ENCODE data around the gene RELCH.
A peak's percentile ranks its signal among the peaks of the same experiment; 100 is the strongest.

RELCH gene

DNA sequence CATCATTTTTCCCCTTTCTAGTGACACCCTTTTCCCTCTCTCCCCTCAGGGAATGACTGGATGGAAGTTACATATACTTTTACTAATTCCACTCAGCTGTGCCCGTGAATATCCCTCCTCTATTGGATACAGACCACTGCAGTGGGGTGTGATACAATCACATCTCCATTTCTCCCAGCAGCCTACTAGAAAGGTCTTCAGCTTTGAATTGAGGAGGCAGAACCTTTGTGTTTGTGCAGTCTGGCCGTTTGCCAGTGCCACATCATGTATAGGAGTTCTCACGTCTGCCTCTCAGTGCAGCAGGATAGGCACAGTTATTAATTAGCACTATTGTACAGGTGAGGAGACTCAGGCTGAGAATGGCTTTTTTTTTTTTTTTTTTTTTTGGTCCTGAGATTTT lies 154.4 kb downstream of the RELCH start:
- Histone ChIP-seq H3K4me3 (ENCODE audit: low read depth, low read length) (no peak overlapping the region), H3K27ac (ENCODE audit: low read depth, low read length) (no peak overlapping the region), H3K4me1 (ENCODE audit: control insufficient read depth, insufficient read depth, low read length) (peaks cover 49% of the 10 kb centered on the region), H3K27me3 (ENCODE audit: control insufficient read depth, insufficient read depth, low read length) (no peaks in the 10 kb centered on the region), H3K36me3 (ENCODE audit: control insufficient read depth, insufficient read depth, low read length) (no peaks in the 10 kb centered on the region), H3K9me3 (ENCODE audit: control insufficient read depth, insufficient read depth, low read length) (no peaks in the 10 kb centered on the region), H3K9ac (ENCODE audit: low read depth, low read length) (no peak overlapping the region)

DNA sequence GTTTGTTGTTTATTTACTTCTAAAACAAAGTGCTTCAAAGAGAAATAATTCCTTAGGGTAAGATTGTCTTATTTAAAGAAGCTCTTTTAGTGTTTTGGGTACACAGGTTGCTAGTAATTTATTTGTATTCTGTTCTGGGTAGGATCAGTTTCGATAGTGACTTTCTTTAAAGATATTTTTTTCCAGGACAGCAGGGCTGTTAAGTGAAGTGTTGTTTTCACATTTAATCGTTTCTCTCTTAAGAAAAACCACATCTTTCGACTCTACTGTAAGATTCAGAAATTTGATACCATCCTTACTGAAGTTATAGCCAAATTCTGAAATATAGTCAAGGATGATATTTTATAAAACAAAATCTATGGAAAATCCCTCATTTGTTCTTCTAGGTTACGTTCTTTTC lies 155.8 kb downstream of the RELCH start:
- Histone ChIP-seq H3K4me3 (ENCODE audit: low read depth, low read length) (no peak overlapping the region), H3K27ac (ENCODE audit: low read depth, low read length) (no peak overlapping the region), H3K9me3 (ENCODE audit: control insufficient read depth, insufficient read depth, low read length) (no peaks in the 10 kb centered on the region), H3K4me1 (ENCODE audit: control insufficient read depth, insufficient read depth, low read length) (peaks cover 48% of the 10 kb centered on the region), H3K27me3 (ENCODE audit: control insufficient read depth, insufficient read depth, low read length) (no peaks in the 10 kb centered on the region), H3K36me3 (ENCODE audit: control insufficient read depth, insufficient read depth, low read length) (no peaks in the 10 kb centered on the region), H3K9ac (ENCODE audit: low read depth, low read length) (no peak overlapping the region)

DNA sequence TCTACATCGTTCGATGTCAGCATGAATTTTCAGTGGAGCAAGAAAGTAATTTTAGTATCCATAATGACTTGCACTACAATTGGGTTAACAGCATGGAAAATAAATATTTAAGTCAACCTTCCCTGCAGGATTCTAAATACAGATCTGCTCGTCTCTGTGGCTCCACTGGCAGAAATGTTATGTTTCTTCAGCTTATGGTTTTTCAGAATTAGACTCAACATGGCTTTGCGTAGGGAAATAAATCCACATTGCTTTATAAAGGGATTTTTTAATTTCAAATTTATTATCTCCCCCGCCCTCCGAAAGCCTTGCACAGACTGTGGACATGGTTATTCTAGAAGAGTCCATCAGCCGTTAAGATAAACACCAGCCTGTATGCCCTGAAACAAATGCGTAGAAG lies 156.3 kb downstream of the RELCH start:
- H3K36me3 ChIP-seq (ENCODE audit: control insufficient read depth, insufficient read depth, low read length) = no peaks in the 10 kb centered on the region
- no peak overlapping the region for H3K27ac ChIP-seq (ENCODE audit: low read depth, low read length)
- no peaks in the 10 kb centered on the region for H3K9me3 ChIP-seq (ENCODE audit: control insufficient read depth, insufficient read depth, low read length)
- H3K4me1 ChIP-seq (ENCODE audit: control insufficient read depth, insufficient read depth, low read length) = peaks cover 44% of the 10 kb centered on the region
- no peaks in the 10 kb centered on the region for H3K27me3 ChIP-seq (ENCODE audit: control insufficient read depth, insufficient read depth, low read length)
- H3K4me3 ChIP-seq (ENCODE audit: low read depth, low read length) = no peak overlapping the region
- H3K9ac ChIP-seq (ENCODE audit: low read depth, low read length) = no peak overlapping the region

DNA sequence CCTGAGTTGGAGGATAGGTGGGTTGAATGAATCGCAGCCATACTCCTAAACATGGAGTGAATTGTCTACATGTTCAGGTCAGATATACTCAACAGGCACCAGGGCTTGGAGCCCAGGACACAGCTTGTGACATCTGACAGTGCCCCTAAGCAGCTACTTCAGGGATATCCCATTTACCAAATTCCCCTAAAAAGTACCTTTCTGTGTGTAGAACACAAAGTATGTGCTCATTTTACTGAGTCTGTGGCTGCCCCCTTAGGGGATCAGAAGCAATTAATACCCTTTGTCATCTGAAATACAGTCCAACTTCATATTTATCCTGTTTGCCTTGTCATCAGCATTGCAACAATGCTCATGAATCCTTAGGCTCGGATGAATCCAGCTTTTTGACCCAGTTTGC lies 158.9 kb downstream of the RELCH start:
- Histone ChIP-seq H3K4me1 (ENCODE audit: control insufficient read depth, insufficient read depth, low read length) (peaks cover 27% of the 10 kb centered on the region), H3K36me3 (ENCODE audit: control insufficient read depth, insufficient read depth, low read length) (no peaks in the 10 kb centered on the region), H3K4me3 (ENCODE audit: low read depth, low read length) (no peak overlapping the region), H3K9ac (ENCODE audit: low read depth, low read length) (no peak overlapping the region), H3K27ac (ENCODE audit: low read depth, low read length) (peak overlapping the region; percentile 56), H3K27me3 (ENCODE audit: control insufficient read depth, insufficient read depth, low read length) (no peaks in the 10 kb centered on the region), H3K9me3 (ENCODE audit: control insufficient read depth, insufficient read depth, low read length) (no peaks in the 10 kb centered on the region)

DNA sequence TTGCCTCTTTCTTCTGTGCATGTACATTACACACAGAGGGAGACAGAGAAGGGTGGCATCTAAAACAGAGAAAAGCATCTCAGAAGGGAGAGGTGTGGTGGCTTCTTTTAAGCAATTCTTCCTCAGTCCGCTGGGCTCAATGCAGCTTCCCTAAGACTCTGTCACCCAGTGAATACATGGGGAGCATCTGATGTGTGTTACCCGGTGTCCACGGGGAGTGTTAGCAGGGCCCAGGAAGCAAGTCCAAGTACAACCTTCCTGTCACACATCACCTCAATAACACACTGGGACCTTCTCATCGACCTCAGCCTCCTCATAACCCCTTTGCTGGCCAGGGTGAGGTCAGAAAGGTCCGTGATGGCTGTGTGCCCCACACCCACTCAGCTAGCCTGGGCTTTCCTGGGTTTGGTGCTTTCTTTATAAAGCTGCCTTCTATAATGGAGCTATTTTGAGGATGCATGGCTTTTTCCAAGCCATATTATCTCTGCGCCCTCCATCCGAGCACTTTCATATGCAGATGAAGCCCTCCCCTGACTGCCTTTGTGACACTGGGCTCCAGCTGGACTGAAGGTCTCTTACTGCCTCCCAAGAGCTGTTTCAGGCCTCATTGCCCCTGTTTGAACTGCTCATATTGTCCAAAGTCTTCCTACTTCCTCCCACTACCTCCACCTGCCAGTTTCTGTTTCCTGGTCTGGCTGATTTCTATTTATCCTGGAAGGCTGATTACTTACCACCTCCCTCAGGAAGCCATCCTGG lies 159.5 kb downstream of the RELCH start:
- H3K27me3 ChIP-seq (ENCODE audit: control insufficient read depth, insufficient read depth, low read length) = no peaks in the 10 kb centered on the region
- H3K27ac ChIP-seq (ENCODE audit: low read depth, low read length) = peak overlapping the region; percentile 56
- peaks cover 4% of the 10 kb centered on the region; the same call in 1 of the 2 replicates for H3K36me3 ChIP-seq (ENCODE audit: control insufficient read depth, insufficient read depth, low read length)
- no peaks in the 10 kb centered on the region for H3K9me3 ChIP-seq (ENCODE audit: control insufficient read depth, insufficient read depth, low read length)
- H3K4me3 ChIP-seq (ENCODE audit: low read depth, low read length) = no peak overlapping the region
- no peak overlapping the region for H3K9ac ChIP-seq (ENCODE audit: low read depth, low read length)
- peaks cover 27% of the 10 kb centered on the region for H3K4me1 ChIP-seq (ENCODE audit: control insufficient read depth, insufficient read depth, low read length)

DNA sequence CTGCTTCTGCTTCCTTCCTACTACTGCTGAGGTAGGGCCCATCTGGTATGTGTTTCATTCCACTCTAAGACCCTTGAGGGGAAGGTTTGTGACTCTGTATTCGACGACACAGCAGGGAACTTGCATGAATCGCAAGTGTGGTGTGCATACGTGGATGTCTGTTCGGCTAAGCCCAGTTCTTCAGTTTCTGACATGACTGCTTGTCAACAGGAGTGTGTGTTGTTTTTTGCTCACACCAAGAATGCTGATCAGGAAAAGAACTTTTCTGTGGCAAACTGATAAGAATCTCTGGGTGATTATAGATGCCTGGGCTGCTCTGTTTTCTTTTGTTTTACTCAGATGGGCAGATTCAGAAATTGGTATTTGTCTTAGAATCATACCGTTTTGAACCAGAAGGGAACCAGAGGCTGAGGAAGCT lies 160.0 kb downstream of the RELCH start:
- peaks cover 27% of the 10 kb centered on the region for H3K4me1 ChIP-seq (ENCODE audit: control insufficient read depth, insufficient read depth, low read length)
- peak overlapping the region; percentile 56 for H3K27ac ChIP-seq (ENCODE audit: low read depth, low read length)
- H3K9ac ChIP-seq (ENCODE audit: low read depth, low read length) = no peak overlapping the region
- no peak overlapping the region for H3K4me3 ChIP-seq (ENCODE audit: low read depth, low read length)
- no peaks in the 10 kb centered on the region for H3K27me3 ChIP-seq (ENCODE audit: control insufficient read depth, insufficient read depth, low read length)
- no peaks in the 10 kb centered on the region for H3K9me3 ChIP-seq (ENCODE audit: control insufficient read depth, insufficient read depth, low read length)
- H3K36me3 ChIP-seq (ENCODE audit: control insufficient read depth, insufficient read depth, low read length) = peaks cover 6% of the 10 kb centered on the region; the same call in 1 of the 2 replicates

DNA sequence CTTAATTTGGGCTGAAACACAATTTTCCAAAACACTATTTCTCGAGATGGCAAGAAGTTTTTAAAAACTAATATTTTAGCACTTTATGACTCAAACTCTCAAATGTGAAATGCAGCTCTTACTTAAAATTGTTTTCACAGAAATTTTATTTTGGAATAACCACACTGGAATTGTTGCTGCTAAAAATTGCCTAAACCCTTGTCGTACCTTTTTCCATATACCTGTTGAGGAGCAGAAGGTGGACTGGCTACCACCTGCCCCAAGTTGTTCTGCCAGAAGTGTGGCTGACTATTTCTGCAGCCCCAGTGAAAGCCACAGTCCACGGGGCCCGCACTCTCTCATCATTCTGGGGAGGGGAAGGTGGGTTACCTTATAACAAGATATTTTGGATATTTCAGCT lies 161.4 kb downstream of the RELCH start:
- H3K27ac ChIP-seq (ENCODE audit: low read depth, low read length) = no peak overlapping the region
- H3K9me3 ChIP-seq (ENCODE audit: control insufficient read depth, insufficient read depth, low read length) = no peaks in the 10 kb centered on the region
- no peak overlapping the region for H3K4me3 ChIP-seq (ENCODE audit: low read depth, low read length)
- H3K9ac ChIP-seq (ENCODE audit: low read depth, low read length) = no peak overlapping the region
- no peaks in the 10 kb centered on the region for H3K27me3 ChIP-seq (ENCODE audit: control insufficient read depth, insufficient read depth, low read length)
- peaks cover 8% of the 10 kb centered on the region; the same call in 1 of the 2 replicates for H3K36me3 ChIP-seq (ENCODE audit: control insufficient read depth, insufficient read depth, low read length)
- H3K4me1 ChIP-seq (ENCODE audit: control insufficient read depth, insufficient read depth, low read length) = peaks cover 27% of the 10 kb centered on the region

DNA sequence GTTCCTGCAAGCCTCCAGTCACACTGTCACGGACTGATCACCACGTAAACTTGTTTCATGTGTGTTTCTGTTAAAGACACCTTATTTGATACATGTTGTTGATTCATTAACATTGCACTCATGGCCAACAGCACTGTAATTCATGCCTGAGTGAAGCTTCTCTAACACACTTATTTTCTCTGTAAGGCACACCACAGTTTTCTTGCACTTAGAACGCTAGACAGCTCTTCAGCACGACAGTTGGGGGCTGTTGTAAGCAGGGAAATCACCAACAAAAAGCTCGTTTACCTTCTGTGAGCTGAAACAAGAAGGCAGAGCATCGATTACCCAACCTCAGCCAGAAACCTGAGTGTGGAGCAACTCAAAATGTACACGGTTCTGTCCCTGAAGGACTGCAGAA lies 166.1 kb downstream of the RELCH start:
- peaks cover 8% of the 10 kb centered on the region; the same call in 1 of the 2 replicates for H3K36me3 ChIP-seq (ENCODE audit: control insufficient read depth, insufficient read depth, low read length)
- H3K27me3 ChIP-seq (ENCODE audit: control insufficient read depth, insufficient read depth, low read length) = no peaks in the 10 kb centered on the region
- no peak overlapping the region for H3K9ac ChIP-seq (ENCODE audit: low read depth, low read length)
- H3K27ac ChIP-seq (ENCODE audit: low read depth, low read length) = no peak overlapping the region
- H3K9me3 ChIP-seq (ENCODE audit: control insufficient read depth, insufficient read depth, low read length) = no peaks in the 10 kb centered on the region
- no peak overlapping the region for H3K4me3 ChIP-seq (ENCODE audit: low read depth, low read length)
- 0 out of 2 replicates have a peak, but pooled peaks cover 4% of the 10 kb centered on the region for H3K4me1 ChIP-seq (ENCODE audit: control insufficient read depth, insufficient read depth, low read length)

DNA sequence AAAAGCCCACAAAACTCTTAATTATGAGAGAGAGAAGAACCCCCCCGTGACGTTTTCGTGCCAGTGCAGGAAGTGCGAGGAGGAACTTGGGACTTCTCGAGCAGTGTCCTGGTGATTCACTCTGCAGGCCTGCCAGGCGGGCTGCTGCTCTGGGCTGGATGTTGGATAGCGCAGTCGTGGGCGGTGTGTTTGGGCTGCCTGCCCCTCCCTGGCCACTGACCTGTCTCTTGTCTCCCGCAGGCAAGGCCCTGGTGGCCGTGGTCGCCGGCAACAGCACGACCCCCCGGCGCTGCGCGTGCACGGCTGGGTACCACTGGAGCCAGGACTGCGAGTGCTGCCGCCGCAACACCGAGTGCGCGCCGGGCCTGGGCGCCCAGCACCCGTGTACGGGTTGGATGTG lies 167.1 kb downstream of the RELCH start:
- H3K27ac ChIP-seq (ENCODE audit: low read depth, low read length) = no peak overlapping the region
- peaks cover 8% of the 10 kb centered on the region; the same call in 1 of the 2 replicates for H3K36me3 ChIP-seq (ENCODE audit: control insufficient read depth, insufficient read depth, low read length)
- H3K9me3 ChIP-seq (ENCODE audit: control insufficient read depth, insufficient read depth, low read length) = no peaks in the 10 kb centered on the region
- no peaks in the 10 kb centered on the region for H3K27me3 ChIP-seq (ENCODE audit: control insufficient read depth, insufficient read depth, low read length)
- H3K9ac ChIP-seq (ENCODE audit: low read depth, low read length) = 0 out of 2 replicates have a peak overlapping the region, but pooled peaks have one; percentile 0
- 0 out of 2 replicates have a peak, but pooled peaks cover 4% of the 10 kb centered on the region for H3K4me1 ChIP-seq (ENCODE audit: control insufficient read depth, insufficient read depth, low read length)
- no peak overlapping the region for H3K4me3 ChIP-seq (ENCODE audit: low read depth, low read length)

DNA sequence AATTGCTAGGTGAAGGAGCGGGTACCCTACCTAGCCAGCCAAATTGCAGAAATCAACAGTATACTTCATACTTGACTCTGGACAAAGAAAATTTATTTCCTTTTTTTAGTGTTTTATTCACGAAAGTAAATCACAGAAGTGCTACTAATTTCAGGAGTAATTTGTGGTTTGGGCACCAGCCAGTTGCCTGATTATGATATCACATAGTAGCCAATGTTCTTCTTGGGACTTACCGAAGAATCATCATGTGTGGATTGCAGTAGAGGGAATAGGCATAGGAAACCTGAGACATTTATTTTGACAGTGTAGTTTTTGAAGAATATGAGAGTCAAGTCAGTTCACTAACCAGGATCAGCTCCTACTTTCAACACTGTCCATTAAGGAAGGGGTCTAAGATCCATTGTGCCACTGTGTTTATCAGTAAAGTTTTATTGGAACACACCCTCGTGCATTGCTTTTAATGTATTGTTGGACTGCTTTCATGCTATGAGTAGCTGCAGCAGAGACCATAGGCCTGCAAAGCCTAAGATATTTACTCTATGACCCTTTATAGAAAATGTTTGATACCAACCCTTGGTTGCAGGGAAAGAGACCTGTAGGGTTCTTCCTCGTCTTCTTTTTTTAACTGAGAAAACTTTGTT lies 170.1 kb downstream of the RELCH start:
- no peaks in the 10 kb centered on the region for H3K9me3 ChIP-seq (ENCODE audit: control insufficient read depth, insufficient read depth, low read length)
- 0 out of 2 replicates have a peak, but pooled peaks cover 4% of the 10 kb centered on the region for H3K4me1 ChIP-seq (ENCODE audit: control insufficient read depth, insufficient read depth, low read length)

More for the DNA sequence above, 170.1 kb downstream of the RELCH start:
- Histone ChIP-seq H3K9ac (ENCODE audit: low read depth, low read length) (no peak overlapping the region), H3K36me3 (ENCODE audit: control insufficient read depth, insufficient read depth, low read length) (peaks cover 7% of the 10 kb centered on the region; the same call in 1 of the 2 replicates), H3K27ac (ENCODE audit: low read depth, low read length) (no peak overlapping the region), H3K4me3 (ENCODE audit: low read depth, low read length) (no peak overlapping the region), H3K27me3 (ENCODE audit: control insufficient read depth, insufficient read depth, low read length) (no peaks in the 10 kb centered on the region)

Measured in HUES48 (cell line).